Glomerular endothelial cell (primary cell): Measurements from ENCODE around the gene KIAA1614. TPM values are rescaled to one million over a fixed set of nuclear protein-coding genes. Genes with fewer than 3 reads are reported as not detected.
"Not testable (repeated sequence)": the region's sequence is repeated elsewhere in the genome, so short reads cannot be mapped to it uniquely, and the experiment has no call there.

Source experiments
- DNase-seq: peaks from one replicate; pipeline ENCODE4 v3.0.0-alpha.2; 2011; ENCODE audit warnings: low read depth, low spot score; ENCODE audit errors: extremely low read depth
- total RNA-seq: library from RNA; depleted of rRNA; stranded (reverse); fragments of >200 nt; gene quantifications from 2 replicates; pipeline ENCODE4 v1.2.3, GENCODE V29; 2015

KIAA1614 gene
- total RNA-seq, 1 donor from 2014 or later = 5.1 TPM

- DNase-seq = not testable (repeated sequence)
Measured at GRCh38 chr1:180959620-180960019, 46.9 kb downstream of the KIAA1614 start.

GRCh38 chr1:180961622-180962021 is 48.9 kb downstream of the KIAA1614 start:
- no peak for DNase-seq

GRCh38 chr1:180962178-180962577 is 49.5 kb downstream of the KIAA1614 start:
- no peak for DNase-seq

- DNase-seq = no peak
Measured at GRCh38 chr1:180964056-180964455, 51.4 kb downstream of the KIAA1614 start.

GRCh38 chr1:180964595-180964994 is 51.9 kb downstream of the KIAA1614 start:
- no peak for DNase-seq

- no peak for DNase-seq
Measured at GRCh38 chr1:180966312-180966711, 53.6 kb downstream of the KIAA1614 start.

GRCh38 chr1:180966744-180967536 is 54.2 kb downstream of the KIAA1614 start:
- no peak for DNase-seq

GRCh38 chr1:180967558-180967957 is 54.9 kb downstream of the KIAA1614 start:
- DNase-seq = no peak

GRCh38 chr1:180968834-180969233 is 56.1 kb downstream of the KIAA1614 start:
- DNase-seq = not testable (repeated sequence)

- no peak for DNase-seq
Measured at GRCh38 chr1:180969434-180969833, 56.7 kb downstream of the KIAA1614 start.

- DNase-seq = no peak
Measured at GRCh38 chr1:180970333-180971079, 57.8 kb downstream of the KIAA1614 start.

- DNase-seq = no peak
Measured at GRCh38 chr1:180971273-180971997, 58.7 kb downstream of the KIAA1614 start.

GRCh38 chr1:180973369-180973768 is 60.7 kb downstream of the KIAA1614 start:
- no peak for DNase-seq

GRCh38 chr1:180974236-180974635 is 61.5 kb downstream of the KIAA1614 start:
- no peak for DNase-seq

- DNase-seq = no peak
Measured at GRCh38 chr1:180975551-180975950, 62.9 kb downstream of the KIAA1614 start.

- no peak for DNase-seq
Measured at GRCh38 chr1:180976191-180976590, 63.5 kb downstream of the KIAA1614 start.

GRCh38 chr1:180976732-180977357 is 64.1 kb downstream of the KIAA1614 start:
- no peak for DNase-seq

GRCh38 chr1:180981596-180982387 is 69.1 kb downstream of the KIAA1614 start:
- DNase-seq = no peak

- DNase-seq = no peak
Measured at GRCh38 chr1:180982422-180982821, 69.7 kb downstream of the KIAA1614 start.

GRCh38 chr1:180988253-180988752 is 75.6 kb downstream of the KIAA1614 start:
- DNase-seq = no peak
